OCI-LY1 (cell line): ENCODE measurements around the gene ZBTB20.

Experiments used
- EZH2 ChIP-seq: fragments of 200-600 bp; sonication (generic), shearing (Covaris generic); IDR thresholded peaks from 2 replicates; pipeline ENCODE4 v1.8.0; 2017; ENCODE audit warnings: borderline replicate concordance, mixed run types, mild to moderate bottlenecking, antibody characterized with exemption, low read length, moderate library complexity, mixed read lengths
- TF ChIP-seq, protein P1 (sequence below): fragments of 200-600 bp; sonication (generic), shearing (Covaris generic); IDR thresholded peaks from 2 replicates; pipeline ENCODE4 v1.5.1; 2017; ENCODE audit warnings: mild to moderate bottlenecking, antibody characterized with exemption, low read length, moderate library complexity, mixed read lengths

DNA sequence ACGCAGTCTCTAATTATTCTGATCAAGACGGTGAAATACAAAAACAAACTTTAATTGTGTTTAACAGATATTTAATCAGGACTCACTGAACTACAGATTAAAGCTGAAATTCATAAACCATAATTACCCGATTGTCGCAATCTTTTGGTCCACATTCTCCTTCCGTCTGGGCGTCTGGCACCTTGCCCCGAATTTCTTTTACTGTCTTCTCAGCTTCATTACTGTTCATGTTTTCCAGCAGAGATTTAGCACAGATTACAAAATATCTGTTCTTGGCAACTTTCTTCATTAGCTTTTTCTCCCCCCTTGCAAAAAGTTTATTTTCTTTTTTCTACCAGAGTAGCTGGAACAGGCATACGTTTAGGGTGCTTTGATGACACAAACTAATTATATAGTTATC is 581.9 kb downstream of the ZBTB20 start:
- TF ChIP-seq, protein P1, sequence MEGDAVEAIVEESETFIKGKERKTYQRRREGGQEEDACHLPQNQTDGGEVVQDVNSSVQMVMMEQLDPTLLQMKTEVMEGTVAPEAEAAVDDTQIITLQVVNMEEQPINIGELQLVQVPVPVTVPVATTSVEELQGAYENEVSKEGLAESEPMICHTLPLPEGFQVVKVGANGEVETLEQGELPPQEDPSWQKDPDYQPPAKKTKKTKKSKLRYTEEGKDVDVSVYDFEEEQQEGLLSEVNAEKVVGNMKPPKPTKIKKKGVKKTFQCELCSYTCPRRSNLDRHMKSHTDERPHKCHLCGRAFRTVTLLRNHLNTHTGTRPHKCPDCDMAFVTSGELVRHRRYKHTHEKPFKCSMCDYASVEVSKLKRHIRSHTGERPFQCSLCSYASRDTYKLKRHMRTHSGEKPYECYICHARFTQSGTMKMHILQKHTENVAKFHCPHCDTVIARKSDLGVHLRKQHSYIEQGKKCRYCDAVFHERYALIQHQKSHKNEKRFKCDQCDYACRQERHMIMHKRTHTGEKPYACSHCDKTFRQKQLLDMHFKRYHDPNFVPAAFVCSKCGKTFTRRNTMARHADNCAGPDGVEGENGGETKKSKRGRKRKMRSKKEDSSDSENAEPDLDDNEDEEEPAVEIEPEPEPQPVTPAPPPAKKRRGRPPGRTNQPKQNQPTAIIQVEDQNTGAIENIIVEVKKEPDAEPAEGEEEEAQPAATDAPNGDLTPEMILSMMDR, result no peak
- TF ChIP-seq EZH2, result no peak
